ENCODE measurements around the gene PDE6B.
"Not testable (repeated sequence)": the region's sequence is repeated elsewhere in the genome, so short reads cannot be mapped to it uniquely, and the experiment has no call there.

Gene PDE6B

GRCh38 chr4:624705-625590, at the start of gene PDE6B:
Gene PDE6B (plus strand): TSS chr4:625573. CDS start chr4:625627, 54 bp downstream.
- DNase-seq, result no peak

GRCh38 chr4:576245-576821, 49.0 kb upstream of the PDE6B start, which contains the start of gene TMEM271:
Gene TMEM271 (minus strand): TSS chr4:576295. CDS start chr4:576062, 233 bp downstream.
- no peak for DNase-seq

GRCh38 chr4:576991-577498, 48.3 kb upstream of the PDE6B start:
- no peak for DNase-seq

- no peak for DNase-seq
Observed at GRCh38 chr4:577499-578450, 47.6 kb upstream of the PDE6B start.

- DNase-seq, result no peak
Observed at GRCh38 chr4:578451-579443, 46.6 kb upstream of the PDE6B start.

GRCh38 chr4:579543-580175, 45.7 kb upstream of the PDE6B start:
- no peak for DNase-seq

- no peak for DNase-seq
Observed at GRCh38 chr4:581181-581580, 44.2 kb upstream of the PDE6B start.

- DNase-seq, result no peak
Observed at GRCh38 chr4:581753-582361, 43.5 kb upstream of the PDE6B start.

- no peak for DNase-seq
Observed at GRCh38 chr4:583820-584219, 41.6 kb upstream of the PDE6B start.

- DNase-seq, result no peak
Observed at GRCh38 chr4:587671-588350, 37.6 kb upstream of the PDE6B start.

GRCh38 chr4:588351-588849, 37.0 kb upstream of the PDE6B start:
- DNase-seq, result no peak

GRCh38 chr4:589219-589963, 36.0 kb upstream of the PDE6B start:
- DNase-seq, result no peak

- DNase-seq, result no peak
Observed at GRCh38 chr4:590313-590841, 35.0 kb upstream of the PDE6B start.

- not testable (repeated sequence) for DNase-seq
Observed at GRCh38 chr4:592178-592577, 33.2 kb upstream of the PDE6B start.

GRCh38 chr4:592825-593520, 32.4 kb upstream of the PDE6B start:
- no peak for DNase-seq

- DNase-seq, result no peak
Observed at GRCh38 chr4:598925-599324, 26.4 kb upstream of the PDE6B start.

GRCh38 chr4:600166-600565, 25.2 kb upstream of the PDE6B start:
- DNase-seq, result no peak

GRCh38 chr4:600850-601515, 24.4 kb upstream of the PDE6B start:
- DNase-seq, result no peak
